Measurements from ENCODE around the gene CDC16. TPM values are rescaled to one million over a fixed set of nuclear protein-coding genes. Genes with fewer than 3 reads are reported as not detected.
A peak's percentile ranks its signal among the peaks of the same experiment; 100 is the strongest.

CDC16 gene
- total and polyA plus RNA-seq, 9 of the 15 experiments (the other 6 are each of a cell fraction or from before 2014, with no cell fraction given), result 23.2 to 102 (median 51.6) TPM

DNA sequence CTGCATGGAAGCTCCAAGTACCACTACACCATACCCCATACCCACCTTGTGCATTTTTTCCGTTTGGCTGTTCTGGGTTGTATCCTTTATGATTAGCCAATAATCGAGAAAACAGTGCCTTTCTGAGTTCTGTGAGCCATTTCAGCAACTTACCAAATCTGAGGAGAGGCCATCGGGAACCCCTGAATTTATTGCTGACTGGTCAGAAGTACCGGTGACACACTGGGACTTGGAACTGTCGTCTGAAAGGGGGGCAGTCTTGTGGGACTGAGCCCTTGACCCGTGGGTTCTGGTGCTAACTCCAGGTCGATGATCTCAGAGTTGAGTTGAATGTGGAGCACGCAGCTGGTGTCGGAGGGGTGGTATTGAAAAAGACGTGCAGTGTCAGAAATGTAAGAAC, 61.8 kb downstream of the CDC16 start (continued):
- TF ChIP-seq ZNF518B (CRISPR knock-in tag; IDR thresholded peaks at IDR 0.05) (no peak), NR2F6 (CRISPR knock-in tag; IDR thresholded peaks at IDR 0.05) (no peak), SRSF7 (optimal IDR thresholded peaks at IDR 0.05; ENCODE audit: low read depth, low read length) (no peak), MAFF (IDR thresholded peaks at IDR 0.05; ENCODE audit: low read length) (peak; percentile 61), KDM5B (IDR thresholded peaks at IDR 0.05; ENCODE audit: insufficient replicate concordance, low read depth, low read length) (no peak), MTA3 (IDR thresholded peaks at IDR 0.05; ENCODE audit: borderline replicate concordance) (no peak), KLF13 (tag; IDR thresholded peaks at IDR 0.05; ENCODE audit: borderline replicate concordance, low read depth) (no peak)

- TSS peak; percentile 11 for BruUV-seq (replicated peaks)
- H3K27me3 ChIP-seq (ENCODE audit: control insufficient read depth in 2 of 2, insufficient read depth in 2 of 2, low read length in 2 of 2), result no peaks in the 10 kb centered on the region
- no peaks in the 10 kb centered on the region; a peak in 1 of 5 replicates for H3K4me1 ChIP-seq (replicated peaks in 1 of 2; ENCODE audit: control insufficient read depth in 2 of 2, insufficient read depth in 2 of 2, low read length in 2 of 2)
- 94% methylated on average over 4 of the region's 5 CpGs for whole genome bisulfite sequencing (ENCODE audit: insufficient coverage, low coverage, missing lambda C conversion rate)
- H3K79me2 ChIP-seq (ENCODE audit: control insufficient read depth, insufficient read depth, low read length), result peaks cover 4% of the 10 kb centered on the region; the same call in 2 of the 3 replicates
- no peak overlapping the region for H3K4me3 ChIP-seq
- no peak overlapping the region for H3K4me2 ChIP-seq (ENCODE audit: insufficient read depth, low read length)
- DNase-seq (ENCODE audit: extremely low read depth in 1 of 4, low spot score in 3 of 4) (no peak), ATAC-seq (no peak), FAIRE-seq (no peak)
- H3K36me3 ChIP-seq (ENCODE audit: control insufficient read depth, insufficient read depth, low read length), result peaks cover 72% of the 10 kb centered on the region; the same call in 2 of the 3 replicates
- no peaks in the 10 kb centered on the region for H3K9me3 ChIP-seq (replicated peaks; ENCODE audit: control insufficient read depth, insufficient read depth, low read depth, low read length)
- H4K20me1 ChIP-seq (replicated peaks; ENCODE audit: control insufficient read depth, insufficient read depth, low read length), result no peaks in the 10 kb centered on the region
- no peak overlapping the region for H3K9ac ChIP-seq (ENCODE audit: insufficient read depth in 1 of 2, low read depth in 2 of 2, low read length in 2 of 2)
- no peak overlapping the region for H2AFZ ChIP-seq (ENCODE audit: low read depth, low read length)
- POLR2A ChIA-PET, result no interaction called here
- intact Hi-C loops (cut with micrococcal nuclease) (no loop called here), in situ Hi-C loops (cut with MboI) (no loop called here)
- CTCF ChIA-PET (ENCODE audit: low intra/inter-chr PET ratio), result no interaction called here
- H3K27ac ChIP-seq (ENCODE audit: extremely low read depth, low read depth, low read length), result no peak overlapping the region
- no peaks in the 10 kb centered on the region for H3K9me1 ChIP-seq (ENCODE audit: control insufficient read depth, insufficient read depth, low read length)
- TF ChIP-seq ERF (CRISPR knock-in tag; IDR thresholded peaks at IDR 0.05) (no peak), ZNF134 (CRISPR knock-in tag; conservative IDR thresholded peaks at IDR 0.05) (no peak), CCNT2 (IDR thresholded peaks at IDR 0.05; ENCODE audit: borderline replicate concordance, extremely low read depth, insufficient read length, low read depth, low read length) (no peak), ZFX (CRISPR knock-in tag; IDR thresholded peaks at IDR 0.05) (no peak), STAT5B (CRISPR knock-in tag; IDR thresholded peaks at IDR 0.05) (no peak), ZNF561 (CRISPR knock-in tag; conservative IDR thresholded peaks at IDR 0.05) (no peak)
- TF ChIP-seq, protein P1, sequence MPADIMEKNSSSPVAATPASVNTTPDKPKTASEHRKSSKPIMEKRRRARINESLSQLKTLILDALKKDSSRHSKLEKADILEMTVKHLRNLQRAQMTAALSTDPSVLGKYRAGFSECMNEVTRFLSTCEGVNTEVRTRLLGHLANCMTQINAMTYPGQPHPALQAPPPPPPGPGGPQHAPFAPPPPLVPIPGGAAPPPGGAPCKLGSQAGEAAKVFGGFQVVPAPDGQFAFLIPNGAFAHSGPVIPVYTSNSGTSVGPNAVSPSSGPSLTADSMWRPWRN (IDR thresholded peaks at IDR 0.05; ENCODE audit: low read depth), result no peak
- TF ChIP-seq, protein P2, sequence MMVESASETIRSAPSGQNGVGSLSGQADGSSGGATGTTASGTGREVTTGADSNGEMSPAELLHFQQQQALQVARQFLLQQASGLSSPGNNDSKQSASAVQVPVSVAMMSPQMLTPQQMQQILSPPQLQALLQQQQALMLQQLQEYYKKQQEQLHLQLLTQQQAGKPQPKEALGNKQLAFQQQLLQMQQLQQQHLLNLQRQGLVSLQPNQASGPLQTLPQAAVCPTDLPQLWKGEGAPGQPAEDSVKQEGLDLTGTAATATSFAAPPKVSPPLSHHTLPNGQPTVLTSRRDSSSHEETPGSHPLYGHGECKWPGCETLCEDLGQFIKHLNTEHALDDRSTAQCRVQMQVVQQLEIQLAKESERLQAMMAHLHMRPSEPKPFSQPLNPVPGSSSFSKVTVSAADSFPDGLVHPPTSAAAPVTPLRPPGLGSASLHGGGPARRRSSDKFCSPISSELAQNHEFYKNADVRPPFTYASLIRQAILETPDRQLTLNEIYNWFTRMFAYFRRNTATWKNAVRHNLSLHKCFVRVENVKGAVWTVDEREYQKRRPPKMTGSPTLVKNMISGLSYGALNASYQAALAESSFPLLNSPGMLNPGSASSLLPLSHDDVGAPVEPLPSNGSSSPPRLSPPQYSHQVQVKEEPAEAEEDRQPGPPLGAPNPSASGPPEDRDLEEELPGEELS (CRISPR knock-in tag; IDR thresholded peaks at IDR 0.05; ENCODE audit: borderline replicate concordance), result no peak
Observed at GRCh38 chr13:114296902-114297301, 62.2 kb downstream of the CDC16 start.
